ENCODE data around the gene CEMIP2.

Gene CEMIP2

GRCh38 chr9:71772726-71773125 lies 4.4 kb upstream of the CEMIP2 start:
- no peak for DNase-seq

- no peak for DNase-seq
These were observed 1.9 kb upstream of the CEMIP2 start for GRCh38 chr9:71770170-71770569.

GRCh38 chr9:71769175-71770161 lies 1.2 kb upstream of the CEMIP2 start:
- peak; percentile 50 for DNase-seq

- no peak for DNase-seq
These were observed 464 bp downstream of the CEMIP2 start for GRCh38 chr9:71767776-71768321.

GRCh38 chr9:71767163-71767775 lies 1.0 kb downstream of the CEMIP2 start:
- DNase-seq: no peak

- no peak for DNase-seq
These were observed 1.6 kb downstream of the CEMIP2 start for GRCh38 chr9:71766663-71767062.

GRCh38 chr9:71765693-71766092 lies 2.6 kb downstream of the CEMIP2 start:
- no peak for DNase-seq

- DNase-seq: no peak
These were observed 3.4 kb downstream of the CEMIP2 start for GRCh38 chr9:71764891-71765290.

GRCh38 chr9:71764463-71764862 lies 3.9 kb downstream of the CEMIP2 start:
- no peak for DNase-seq

- no peak for DNase-seq
These were observed 4.5 kb downstream of the CEMIP2 start for GRCh38 chr9:71763832-71764231.

- DNase-seq: no peak
These were observed 5.2 kb downstream of the CEMIP2 start for GRCh38 chr9:71762900-71763653.

GRCh38 chr9:71761938-71762353 lies 6.4 kb downstream of the CEMIP2 start:
- no peak for DNase-seq

- peak; percentile 19 for DNase-seq
These were observed 7.4 kb downstream of the CEMIP2 start for GRCh38 chr9:71760901-71761300.

- DNase-seq: peak; percentile 67
These were observed 9.5 kb downstream of the CEMIP2 start for GRCh38 chr9:71758785-71759184.

GRCh38 chr9:71758277-71758676 lies 10.0 kb downstream of the CEMIP2 start:
- DNase-seq: no peak

- no peak for DNase-seq
These were observed 11.6 kb downstream of the CEMIP2 start for GRCh38 chr9:71756753-71757152.

GRCh38 chr9:71755869-71756268 lies 12.4 kb downstream of the CEMIP2 start:
- no peak for DNase-seq

GRCh38 chr9:71755230-71755629 lies 13.1 kb downstream of the CEMIP2 start:
- no peak for DNase-seq

- no peak for DNase-seq
These were observed 14.2 kb downstream of the CEMIP2 start for GRCh38 chr9:71754151-71754550.

GRCh38 chr9:71752928-71753327 lies 15.4 kb downstream of the CEMIP2 start:
- no peak for DNase-seq

GRCh38 chr9:71752352-71752751 lies 16.0 kb downstream of the CEMIP2 start:
- no peak for DNase-seq

GRCh38 chr9:71748280-71748743 lies 20.0 kb downstream of the CEMIP2 start:
- DNase-seq: no peak

GRCh38 chr9:71747576-71747975 lies 20.7 kb downstream of the CEMIP2 start:
- no peak for DNase-seq

All from DMS153 (cell line).